ENCODE measurements around the gene ADGRL4.

The ADGRL4 gene

DNA sequence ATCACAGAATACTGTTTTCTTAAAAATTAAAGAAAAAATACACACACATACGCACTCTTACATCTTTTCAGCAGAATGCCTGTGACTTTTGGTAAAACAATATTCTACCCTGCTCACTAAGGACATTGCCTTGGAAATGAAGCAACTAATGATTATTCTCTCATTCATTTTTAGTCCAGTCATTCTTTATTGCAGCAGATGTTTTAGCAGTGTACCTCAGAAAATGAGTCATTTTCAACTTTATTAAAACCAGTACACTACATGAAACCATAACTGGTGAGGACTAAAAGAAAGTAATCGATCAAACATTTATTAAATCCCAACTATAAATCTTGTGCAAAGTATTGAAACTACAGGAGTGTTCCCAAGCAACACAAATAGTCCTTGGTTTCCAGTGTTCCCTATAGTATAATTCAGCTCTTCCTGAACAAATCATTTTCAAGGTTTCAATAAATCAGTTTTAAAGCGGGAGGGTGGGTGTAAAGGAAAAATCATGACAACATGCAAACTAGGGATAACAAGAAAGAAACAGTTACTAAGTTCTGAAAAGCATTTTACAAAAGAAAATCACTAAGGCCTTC is 114.2 kb downstream of the ADGRL4 start:
- H3K36me3 ChIP-seq (ENCODE audit: low read length): no peaks in the 10 kb centered on the region
- no peak overlapping the region for H2AFZ ChIP-seq (ENCODE audit: low read depth, low read length, severe bottlenecking)
- H3K4me3 ChIP-seq (ENCODE audit: insufficient read depth, low read length, poor library complexity, severe bottlenecking): no peak overlapping the region
- no peak overlapping the region for H3K4me2 ChIP-seq (ENCODE audit: low read depth, low read length, poor library complexity, severe bottlenecking)
- H3K9ac ChIP-seq (ENCODE audit: low read length): no peak overlapping the region
- no peak for TF ChIP-seq CTCF (IDR thresholded peaks at IDR 0.05; ENCODE audit: insufficient read depth, low read length, poor library complexity, severe bottlenecking)
- no peak for TF ChIP-seq EZH2phosphoT487 (conservative IDR thresholded peaks at IDR 0.05; ENCODE audit: low read length)
- no peaks in the 10 kb centered on the region for H3F3A ChIP-seq (ENCODE audit: insufficient read depth)
- H3K27me3 ChIP-seq (ENCODE audit: low read length): no peaks in the 10 kb centered on the region
- no peaks in the 10 kb centered on the region for H3K9me2 ChIP-seq (replicated peaks; ENCODE audit: insufficient read depth, low read length)
- H3K27ac ChIP-seq (ENCODE audit: low read depth, low read length): no peak overlapping the region
- no peaks in the 10 kb centered on the region for H4K20me1 ChIP-seq (ENCODE audit: low read depth, low read length)
- no peaks in the 10 kb centered on the region for H3K9me3 ChIP-seq (ENCODE audit: insufficient read depth, low read length)
- no peaks in the 10 kb centered on the region for H3K79me2 ChIP-seq (ENCODE audit: insufficient read depth, low read length)

- Histone ChIP-seq H3K9me3 (ENCODE audit: insufficient read depth, low read length) (no peaks in the 10 kb centered on the region), H3K9ac (ENCODE audit: low read length) (no peak overlapping the region), H3K36me3 (ENCODE audit: low read length) (no peaks in the 10 kb centered on the region), H2AFZ (ENCODE audit: low read depth, low read length, severe bottlenecking) (no peak overlapping the region), H3K27me3 (ENCODE audit: low read length) (no peaks in the 10 kb centered on the region), H3F3A (ENCODE audit: insufficient read depth) (no peaks in the 10 kb centered on the region), H4K20me1 (ENCODE audit: low read depth, low read length) (no peaks in the 10 kb centered on the region), H3K4me2 (ENCODE audit: low read depth, low read length, poor library complexity, severe bottlenecking) (no peak overlapping the region), H3K9me2 (replicated peaks; ENCODE audit: insufficient read depth, low read length) (no peaks in the 10 kb centered on the region), H3K27ac (ENCODE audit: low read depth, low read length) (no peak overlapping the region), H3K79me2 (ENCODE audit: insufficient read depth, low read length) (no peaks in the 10 kb centered on the region), H3K4me3 (ENCODE audit: insufficient read depth, low read length, poor library complexity, severe bottlenecking) (no peak overlapping the region)
- TF ChIP-seq EZH2phosphoT487 (conservative IDR thresholded peaks at IDR 0.05; ENCODE audit: low read length) (no peak), CTCF (IDR thresholded peaks at IDR 0.05; ENCODE audit: insufficient read depth, low read length, poor library complexity, severe bottlenecking) (no peak)
Measured at GRCh38 chr1:78887458-78887857, 119.1 kb downstream of the ADGRL4 start.

- H3K4me2 ChIP-seq (ENCODE audit: low read depth, low read length, poor library complexity, severe bottlenecking): no peak overlapping the region
- H3K9me3 ChIP-seq (ENCODE audit: insufficient read depth, low read length): no peaks in the 10 kb centered on the region
- TF ChIP-seq CTCF (IDR thresholded peaks at IDR 0.05; ENCODE audit: insufficient read depth, low read length, poor library complexity, severe bottlenecking): no peak
- no peak for TF ChIP-seq EZH2phosphoT487 (conservative IDR thresholded peaks at IDR 0.05; ENCODE audit: low read length)
- no peaks in the 10 kb centered on the region for H3K27me3 ChIP-seq (ENCODE audit: low read length)
- H3K36me3 ChIP-seq (ENCODE audit: low read length): no peaks in the 10 kb centered on the region
- H3K27ac ChIP-seq (ENCODE audit: low read depth, low read length): no peak overlapping the region
- H3K79me2 ChIP-seq (ENCODE audit: insufficient read depth, low read length): no peaks in the 10 kb centered on the region
- no peaks in the 10 kb centered on the region for H3K9me2 ChIP-seq (replicated peaks; ENCODE audit: insufficient read depth, low read length)
- H3K4me3 ChIP-seq (ENCODE audit: insufficient read depth, low read length, poor library complexity, severe bottlenecking): no peak overlapping the region
- H3K9ac ChIP-seq (ENCODE audit: low read length): no peak overlapping the region
- H3F3A ChIP-seq (ENCODE audit: insufficient read depth): no peaks in the 10 kb centered on the region
- no peaks in the 10 kb centered on the region for H4K20me1 ChIP-seq (ENCODE audit: low read depth, low read length)
- H2AFZ ChIP-seq (ENCODE audit: low read depth, low read length, severe bottlenecking): no peak overlapping the region
Measured at GRCh38 chr1:78884685-78885452, 121.7 kb downstream of the ADGRL4 start.
